ENCODE data around the gene PRMT2.

Gene PRMT2

GRCh38 chr21:46617267-46618051 lies 18.0 kb upstream of the PRMT2 start:
- no peak for TF ChIP-seq CTCF (conservative IDR thresholded peaks at IDR 0.05; ENCODE audit: low read depth, low read length)
- no peak for DNase-seq (ENCODE audit: low read depth)
- no peak overlapping the region for H3K4me3 ChIP-seq (ENCODE audit: low read length)

GRCh38 chr21:46618738-46619379 lies 16.6 kb upstream of the PRMT2 start:
- DNase-seq (ENCODE audit: low read depth) = no peak
- no peak overlapping the region for H3K4me3 ChIP-seq (ENCODE audit: low read length)
- no peak for TF ChIP-seq CTCF (conservative IDR thresholded peaks at IDR 0.05; ENCODE audit: low read depth, low read length)

- TF ChIP-seq CTCF (conservative IDR thresholded peaks at IDR 0.05; ENCODE audit: low read depth, low read length) = no peak
- DNase-seq (ENCODE audit: low read depth) = no peak
- no peak overlapping the region for H3K4me3 ChIP-seq (ENCODE audit: low read length)
Measured at GRCh38 chr21:46619846-46620245, 15.6 kb upstream of the PRMT2 start.

- no peak for TF ChIP-seq CTCF (conservative IDR thresholded peaks at IDR 0.05; ENCODE audit: low read depth, low read length)
- DNase-seq (ENCODE audit: low read depth) = no peak
- H3K4me3 ChIP-seq (ENCODE audit: low read length) = no peak overlapping the region
Measured at GRCh38 chr21:46620846-46621245, 14.6 kb upstream of the PRMT2 start.

- no peak for DNase-seq (ENCODE audit: low read depth)
- TF ChIP-seq CTCF (conservative IDR thresholded peaks at IDR 0.05; ENCODE audit: low read depth, low read length) = no peak
- no peak overlapping the region for H3K4me3 ChIP-seq (ENCODE audit: low read length)
Measured at GRCh38 chr21:46621457-46622182, 13.9 kb upstream of the PRMT2 start.

GRCh38 chr21:46622226-46622625 lies 13.2 kb upstream of the PRMT2 start:
- no peak for TF ChIP-seq CTCF (conservative IDR thresholded peaks at IDR 0.05; ENCODE audit: low read depth, low read length)
- peak; percentile 63 for DNase-seq (ENCODE audit: low read depth)
- no peak overlapping the region for H3K4me3 ChIP-seq (ENCODE audit: low read length)

All from retinal pigment epithelial cell (primary cell).